Endothelial cell of umbilical vein (primary cell): ENCODE measurements around the gene ZNF48. TPM values are rescaled to one million over a fixed set of nuclear protein-coding genes. Genes with fewer than 3 reads are reported as not detected.
A peak's percentile ranks its signal among the peaks of the same experiment; 100 is the strongest.

Source experiments
- BruUV-seq: library from RNA; stranded (reverse); fragments of 400-500 nt; replicated peaks from 2 replicates; lab custom pipeline; 2021; lab: Mats Ljungman, UMichigan
- CTCF ChIA-PET: fragments of 300-600, 350-600 bp; sonication (Branson Sonifier 250); formaldehyde crosslinking; loops from one replicate; lab custom pipeline; 2021; ENCODE audit warnings: antibody characterized with exemption, inconsistent platforms; lab: Charles Lee
- POLR2A ChIA-PET: fragments of 300-600, 350-600 bp; sonication (Branson Sonifier 250); formaldehyde crosslinking; loops from one replicate; lab custom pipeline; 2021; ENCODE audit warnings: antibody characterized with exemption, inconsistent platforms; lab: Charles Lee
- DNase-seq: peaks from one replicate; pipeline ENCODE4 v3.0.0-alpha.2; 2011; ENCODE audit warnings: low read depth, low spot score
- FAIRE-seq: peaks from 2 replicates; lab custom pipeline; 2011; peaks lifted over from hg19 to GRCh38; lab: Jason Lieb, UNC
- H2AFZ ChIP-seq: 2 replicates; pipeline ENCODE4 v1.6.0; 2012; ENCODE audit warnings: low read depth, low read length, control low read depth, inconsistent platforms
- H3K27ac ChIP-seq: 2 replicates; pipeline ENCODE4 v1.5.1; 2011; ENCODE audit warnings: low read depth, mild to moderate bottlenecking, control low read depth, low read length, moderate library complexity; ENCODE audit not compliant: insufficient read depth
- H3K27me3 ChIP-seq, 2 experiments: 2 replicates each; pipeline versions ENCODE4 v1.6.0 to v1.6.1; 2011; ENCODE audit warnings: low read length in 2 of 2, mixed read lengths in 1 of 2; ENCODE audit not compliant: control insufficient read depth in 2 of 2, insufficient read depth in 2 of 2
- H3K36me3 ChIP-seq, 2 experiments: 2 replicates in 1 of 2; 3 replicates in 1 of 2; pipeline ENCODE4 v1.5.1; 2011; ENCODE audit warnings: low read length in 2 of 2, mild to moderate bottlenecking in 1 of 2, moderate library complexity in 1 of 2; ENCODE audit not compliant: control insufficient read depth in 2 of 2, insufficient read depth in 2 of 2; ENCODE audit errors: extremely low read depth in 1 of 2
- H3K4me1 ChIP-seq: 3 replicates; pipeline ENCODE4 v1.5.1; 2011; ENCODE audit warnings: mild to moderate bottlenecking, low read length; ENCODE audit not compliant: control insufficient read depth, insufficient read depth; ENCODE audit errors: extremely low read depth
- H3K4me2 ChIP-seq: 2 replicates; pipeline ENCODE4 v1.6.1; 2011; ENCODE audit warnings: low read length, control low read depth, mixed read lengths; ENCODE audit not compliant: insufficient read depth
- H3K4me3 ChIP-seq, 3 experiments: fragments of 200-600 bp in 1 of 3; sonication (generic), shearing (Covaris generic) in 1 of 3; replicated peaks in 1 of 3; 2 replicates each; pipeline ENCODE4 v1.5.1; 2011 to 2016; ENCODE audit warnings: control low read depth in 3 of 3, low read length in 3 of 3, mild to moderate bottlenecking in 2 of 3, inconsistent platforms in 1 of 3, low read depth in 1 of 3, moderate library complexity in 1 of 3; ENCODE audit not compliant: insufficient read depth in 1 of 3
- H3K79me2 ChIP-seq: 2 replicates; pipeline ENCODE4 v1.6.0; 2012; ENCODE audit warnings: low read length, inconsistent platforms; ENCODE audit not compliant: control insufficient read depth, insufficient read depth
- H3K9ac ChIP-seq: replicated peaks from 2 replicates; pipeline ENCODE3; 2011; ENCODE audit warnings: low read length, control low read depth; ENCODE audit not compliant: insufficient read depth; ENCODE audit errors: extremely low read depth
- H3K9me1 ChIP-seq: replicated peaks from 3 replicates; pipeline ENCODE4 v1.6.0; 2011; ENCODE audit warnings: mild to moderate bottlenecking, low read length; ENCODE audit not compliant: control insufficient read depth, insufficient read depth; ENCODE audit errors: extremely low read depth
- H3K9me3 ChIP-seq: replicated peaks from 2 replicates; pipeline ENCODE4 v1.5.1; 2012; ENCODE audit warnings: low read length, inconsistent platforms; ENCODE audit not compliant: control insufficient read depth, insufficient read depth
- H4K20me1 ChIP-seq: replicated peaks from 2 replicates; pipeline ENCODE3; 2011; ENCODE audit warnings: mild to moderate bottlenecking, low read length; ENCODE audit not compliant: control insufficient read depth, insufficient read depth; ENCODE audit errors: extremely low read depth
- CTCF ChIP-seq, 2 donors: IDR thresholded peaks; 1 replicate in 1 of 2; 2 replicates in 1 of 2; pipeline ENCODE4 v1.5.1; 2011; ENCODE audit warnings: low read length in 2 of 2, mild to moderate bottlenecking in 2 of 2, moderate library complexity in 2 of 2, control low read depth in 1 of 2, inconsistent platforms in 1 of 2, low read depth in 1 of 2; ENCODE audit not compliant: insufficient read depth in 1 of 2; ENCODE audit errors: extremely low read depth in 1 of 2
- EZH2 ChIP-seq: IDR thresholded peaks from 2 replicates; pipeline ENCODE4 v1.6.1; 2012; ENCODE audit warnings: borderline replicate concordance, low read depth, mild to moderate bottlenecking, moderate library complexity, low read length, inconsistent platforms; ENCODE audit not compliant: severe bottlenecking
- FOS ChIP-seq: IDR thresholded peaks from 2 replicates; pipeline ENCODE4 v1.6.1; 2011; ENCODE audit warnings: mild to moderate bottlenecking, low read length, moderate library complexity, borderline replicate concordance; ENCODE audit not compliant: insufficient read depth
- GATA2 ChIP-seq: IDR thresholded peaks from 2 replicates; pipeline ENCODE4 v1.7.0; 2011; ENCODE audit warnings: low read depth, mild to moderate bottlenecking, moderate library complexity, mixed read lengths, low read length; ENCODE audit not compliant: insufficient read length, insufficient read depth
- JUN ChIP-seq: IDR thresholded peaks from 2 replicates; pipeline ENCODE4 v1.6.1; 2011; ENCODE audit warnings: borderline replicate concordance, low read depth; ENCODE audit not compliant: insufficient read length, insufficient read depth
- MAX ChIP-seq: IDR thresholded peaks from 2 replicates; pipeline ENCODE4 v1.6.1; 2011; ENCODE audit not compliant: insufficient read depth, insufficient read length
- MYC ChIP-seq: IDR thresholded peaks from one replicate; pipeline ENCODE4 v1.6.1; 2011; ENCODE audit warnings: mild to moderate bottlenecking, low read depth, low read length
- POLR2A ChIP-seq: IDR thresholded peaks from 2 replicates; pipeline ENCODE4 v1.6.1; 2012; ENCODE audit warnings: low read depth, mild to moderate bottlenecking, control low read depth, low read length
- dilution Hi-C: fragments of 300-500 bp; cut with MboI; formaldehyde crosslinking; loops from one replicate; pipeline ENCODE4 v1.15.0; 2019; ENCODE audit warnings: low sequenced_read_pairs; ENCODE audit not compliant: extremely low pct_ligation_motif_present
- intact Hi-C: fragments of 100-400 bp; cut with micrococcal nuclease; formaldehyde crosslinking; loops from one replicate; pipeline ENCODE4 v1.10.0; 2022
- polyA plus RNA-seq, 4 experiments: library from polyadenylated mRNA; depleted of rRNA in 3 of 4; stranded (reverse) in 3 of 4; unstranded in 1 of 4; fragments of >200 nt; gene quantifications; 2 replicates each; pipeline versions ENCODE4 v1.2.1 to v1.2.3, GENCODE V29; 2011 to 2012; ENCODE audit warnings: missing spikeins in 1 of 4
- total RNA-seq: library from RNA; stranded (reverse); gene quantifications from 2 replicates; pipeline ENCODE4 v1.2.3, GENCODE V29; 2021

Gene ZNF48
- total and polyA plus RNA-seq, 2 donors (not counting 3 experiments of a cell fraction or from before 2014, with no cell fraction given): 15.3 to 16.1 TPM

- H3K27me3 ChIP-seq: peaks cover 0 to 4% of the 10 kb centered on the region in 2 experiments
- CTCF ChIA-PET: interaction anchor here (0.6 to 2.8 kb wide), 46 partner anchors 9 to 337 kb away, joined by 3 to 46 read pairs (median 5); partner anchors contain the start of genes PRR14, SEPHS2, TBC1D10B and TBX6
- intact Hi-C loops (no loop called here), dilution Hi-C loops (no loop called here)
- TF ChIP-seq CTCF (IDR thresholded peaks at IDR 0.05; ENCODE audit: extremely low read depth in 1 of 2, insufficient read depth in 1 of 2, low read depth in 1 of 2, low read length in 2 of 2) (no peak), POLR2A (no peak), FOS (no peak), GATA2 (no peak), MYC (no peak), JUN (no peak), EZH2 (no peak), MAX (no peak)
- H3K27ac ChIP-seq: peak overlapping the region; percentile 14
- peak overlapping the region; percentile 88 for H3K4me2 ChIP-seq
- POLR2A ChIA-PET: interaction anchor here (1.0 to 1.5 kb wide), 4 partner anchors 11 to 364 kb away, joined by 4 to 6 read pairs (median 4); partner anchors contain the start of genes ALDOA, ZNF764 and ZNF771
- FAIRE-seq (no peak), DNase-seq (no peak)
- no peaks in the 10 kb centered on the region for H4K20me1 ChIP-seq
- peaks cover 19% of the 10 kb centered on the region for H3K79me2 ChIP-seq
- no peaks in the 10 kb centered on the region for H3K9me1 ChIP-seq
- H3K4me1 ChIP-seq: peaks cover 23% of the 10 kb centered on the region
- peak overlapping the region; percentile 40 to 73 (median 63) for H3K4me3 ChIP-seq
- no peaks in the 10 kb centered on the region for H3K9me3 ChIP-seq
- peak overlapping the region; percentile 65 for H3K9ac ChIP-seq
- H2AFZ ChIP-seq: peak overlapping the region; percentile 53
- H3K36me3 ChIP-seq: no peaks in the 10 kb centered on the region
- BruUV-seq: no TSS peak
These were observed 34.1 kb downstream of the ZNF48 start for GRCh38 chr16:30429418-30429677.
